IMR-90 (cell line): ENCODE data around the gene COL1A1. TPM values are rescaled to one million over a fixed set of nuclear protein-coding genes. Genes with fewer than 3 reads are reported as not detected.

Source experiments
- ATAC-seq: fragments of 200-7000 bp; cut with Tn5 transposase; 2 replicates; pipeline ENCODE4 v1.9.1; 2020; ENCODE audit warnings: low read depth, mild to moderate bottlenecking, moderate library complexity
- BruUV-seq: library from RNA; stranded (reverse); fragments of 400-500 nt; replicated peaks from 2 replicates; lab custom pipeline; 2021; lab: Mats Ljungman, UMichigan
- CTCF ChIA-PET: fragments of 300-600 bp; formaldehyde crosslinking; extraction: SDS; loops from one replicate; lab custom pipeline; 2021; ENCODE audit warnings: antibody characterized with exemption; lab: Yijun Ruan, JAX
- POLR2A ChIA-PET: fragments of 300-600 bp; sonication (Branson Sonifier 250); formaldehyde crosslinking; loops from one replicate; lab custom pipeline; 2022; ENCODE audit warnings: antibody characterized with exemption; ENCODE audit not compliant: unreplicated experiment; lab: Charles Lee
- DNase-seq: peaks from one replicate; pipeline ENCODE4 v3.0.0; 2013
- H2AFZ ChIP-seq: replicated peaks from 2 replicates; pipeline ENCODE3; 2013; ENCODE audit warnings: low read length, mild to moderate bottlenecking; ENCODE audit not compliant: poor library complexity
- H2AK5ac ChIP-seq: 2 replicates; pipeline ENCODE4 v1.6.1; 2013; ENCODE audit warnings: low read depth, low read length, inconsistent platforms
- H2AK9ac ChIP-seq: replicated peaks from 2 replicates; pipeline ENCODE3; 2013; ENCODE audit warnings: mild to moderate bottlenecking, low read depth, low read length, moderate library complexity; ENCODE audit not compliant: poor library complexity
- H2BK120ac ChIP-seq: 2 replicates; pipeline ENCODE4 v1.6.1; 2013; ENCODE audit warnings: low read depth, low read length, inconsistent platforms
- H2BK15ac ChIP-seq: 3 replicates; pipeline ENCODE4 v1.6.1; 2013; ENCODE audit warnings: low read depth, low read length, inconsistent platforms
- H2BK20ac ChIP-seq: 2 replicates; pipeline ENCODE4 v1.6.1; 2013; ENCODE audit warnings: low read depth, mild to moderate bottlenecking, inconsistent platforms, low read length, moderate library complexity
- H2BK5ac ChIP-seq: 2 replicates; pipeline ENCODE4 v1.6.1; 2013; ENCODE audit warnings: mild to moderate bottlenecking, low read depth, low read length, inconsistent platforms; ENCODE audit not compliant: poor library complexity, severe bottlenecking
- H3K14ac ChIP-seq: replicated peaks from 2 replicates; pipeline ENCODE4 v1.6.1; 2013; ENCODE audit warnings: low read depth, low read length, inconsistent platforms
- H3K18ac ChIP-seq: 2 replicates; pipeline ENCODE4 v1.6.1; 2013; ENCODE audit warnings: low read depth, low read length, control low read depth
- H3K23ac ChIP-seq: 2 replicates; pipeline ENCODE4 v1.6.1; 2013; ENCODE audit warnings: low read depth, low read length, inconsistent platforms
- H3K27ac ChIP-seq: 2 replicates; pipeline ENCODE4 v1.5.1; 2013; ENCODE audit warnings: mild to moderate bottlenecking, control low read depth, low read length; ENCODE audit not compliant: insufficient read depth
- H3K27me3 ChIP-seq: 2 replicates; pipeline ENCODE4 v1.6.1; 2013; ENCODE audit warnings: low read length; ENCODE audit not compliant: control insufficient read depth, insufficient read depth
- H3K36me3 ChIP-seq: 2 replicates; pipeline ENCODE4 v1.6.1; 2013; ENCODE audit warnings: low read length, mixed read lengths; ENCODE audit not compliant: control insufficient read depth, insufficient read depth
- H3K4ac ChIP-seq: 2 replicates; pipeline ENCODE4 v1.6.1; 2013; ENCODE audit warnings: low read depth, low read length, inconsistent platforms
- H3K4me1 ChIP-seq: 2 replicates; pipeline ENCODE4 v1.6.1; 2013; ENCODE audit warnings: low read length, mixed read lengths; ENCODE audit not compliant: control insufficient read depth, insufficient read depth
- H3K4me2 ChIP-seq: 2 replicates; pipeline ENCODE4 v1.6.1; 2013; ENCODE audit warnings: low read depth, mild to moderate bottlenecking, control low read depth, low read length, moderate library complexity
- H3K4me3 ChIP-seq: 2 replicates; pipeline ENCODE4 v1.5.1; 2013; ENCODE audit warnings: low read depth, mild to moderate bottlenecking, control low read depth, low read length, moderate library complexity; ENCODE audit not compliant: insufficient read depth
- H3K56ac ChIP-seq: 2 replicates; pipeline ENCODE4 v1.6.1; 2013; ENCODE audit warnings: low read length, inconsistent platforms; ENCODE audit not compliant: insufficient read depth; ENCODE audit errors: extremely low read depth
- H3K79me1 ChIP-seq, 2 experiments: 2 replicates each; pipeline ENCODE4 v1.6.1; 2013; ENCODE audit warnings: low read length in 2 of 2, inconsistent platforms in 1 of 2, low read depth in 1 of 2
- H3K9ac ChIP-seq: 2 replicates; pipeline ENCODE4 v1.6.1; 2013; ENCODE audit warnings: low read depth, low read length, control low read depth
- H3K9me1 ChIP-seq: 2 replicates; pipeline ENCODE4 v1.6.1; 2013; ENCODE audit warnings: low read length, inconsistent platforms; ENCODE audit not compliant: insufficient read depth
- H3K9me3 ChIP-seq: 2 replicates; pipeline ENCODE4 v1.6.1; 2013; ENCODE audit warnings: low read length; ENCODE audit not compliant: control insufficient read depth, insufficient read depth
- H4K20me1 ChIP-seq: 2 replicates; pipeline ENCODE4 v1.6.1; 2013; ENCODE audit warnings: low read length, inconsistent platforms; ENCODE audit not compliant: insufficient read depth
- H4K5ac ChIP-seq: 2 replicates; pipeline ENCODE4 v1.6.1; 2013; ENCODE audit warnings: mild to moderate bottlenecking, low read depth, low read length, control low read depth
- H4K8ac ChIP-seq, 2 experiments: 2 replicates each; pipeline ENCODE4 v1.6.1; 2013; ENCODE audit warnings: low read depth in 2 of 2, low read length in 2 of 2, control low read depth in 1 of 2, inconsistent platforms in 1 of 2
- H4K91ac ChIP-seq: 2 replicates; pipeline ENCODE4 v1.6.1; 2013; ENCODE audit warnings: low read depth, low read length, inconsistent platforms; ENCODE audit not compliant: insufficient read depth
- BHLHE40 ChIP-seq: fragments of 150-350 bp; IDR thresholded peaks from 2 replicates; pipeline ENCODE4 v1.6.1; 2016; ENCODE audit warnings: mild to moderate bottlenecking, low read depth, low read length
- CEBPB ChIP-seq: IDR thresholded peaks from 2 replicates; pipeline ENCODE4 v1.6.1; 2012; ENCODE audit warnings: low read depth, low read length, improper control_type of control experiment
- CHD1 ChIP-seq: IDR thresholded peaks from 2 replicates; pipeline ENCODE4 v1.6.1; 2012; ENCODE audit warnings: low read depth, low read length, improper control_type of control experiment
- ELK1 ChIP-seq: fragments of 150-350 bp; IDR thresholded peaks from 2 replicates; pipeline ENCODE4 v1.6.1; 2016; ENCODE audit warnings: low read depth, mild to moderate bottlenecking, low read length, moderate library complexity, borderline replicate concordance
- FOS ChIP-seq: fragments of 150-350 bp; IDR thresholded peaks from 2 replicates; pipeline ENCODE4 v1.6.1; 2016; ENCODE audit warnings: low read depth, low read length
- MAFK ChIP-seq: IDR thresholded peaks from 2 replicates; pipeline ENCODE4 v1.6.1; 2012; ENCODE audit warnings: low read depth, low read length, improper control_type of control experiment
- MAZ ChIP-seq: IDR thresholded peaks from 2 replicates; pipeline ENCODE4 v1.6.1; 2012; ENCODE audit warnings: low read depth, mild to moderate bottlenecking, low read length, improper control_type of control experiment, moderate library complexity, borderline replicate concordance
- MXI1 ChIP-seq: IDR thresholded peaks from 2 replicates; pipeline ENCODE4 v1.6.1; 2012; ENCODE audit warnings: low read depth, mild to moderate bottlenecking, low read length, moderate library complexity, borderline replicate concordance
- NFE2L2 ChIP-seq: fragments of 150-350 bp; IDR thresholded peaks from 2 replicates; pipeline ENCODE4 v1.6.1; 2016; ENCODE audit warnings: low read depth, mild to moderate bottlenecking, low read length
- POLR2A ChIP-seq: IDR thresholded peaks from 2 replicates; pipeline ENCODE4 v1.6.1; 2012; ENCODE audit warnings: mild to moderate bottlenecking, low read depth, low read length
- RAD21 ChIP-seq: IDR thresholded peaks from 2 replicates; pipeline ENCODE4 v1.6.1; 2012; ENCODE audit warnings: low read length, improper control_type of control experiment
- RCOR1 ChIP-seq: IDR thresholded peaks from 2 replicates; pipeline ENCODE4 v1.6.1; 2012; ENCODE audit warnings: mild to moderate bottlenecking, low read length, improper control_type of control experiment; ENCODE audit not compliant: insufficient replicate concordance
- RFX5 ChIP-seq: IDR thresholded peaks from 2 replicates; pipeline ENCODE4 v1.8.0; 2012; ENCODE audit warnings: low read depth, mild to moderate bottlenecking, low read length, moderate library complexity
- SMC3 ChIP-seq: fragments of 150-350 bp; IDR thresholded peaks from 2 replicates; pipeline ENCODE4 v1.6.1; 2016; ENCODE audit warnings: low read depth, mild to moderate bottlenecking, antibody characterized with exemption, low read length, moderate library complexity
- WGBS, 2 experiments: methylation state at CpG; one replicate each; pipeline versions ENCODE4 v1.1.5 to v1.1.7; 2013; ENCODE audit warnings: missing lambda C conversion rate in 2 of 2; ENCODE audit not compliant: insufficient read length in 1 of 2; ENCODE audit errors: extremely low coverage in 2 of 2; 5-methylcytosine and 5-hydroxymethylcytosine counted together
- dilution Hi-C: fragments of 300-500 bp; cut with HindIII; formaldehyde crosslinking; loops from one replicate; pipeline ENCODE4 v1.14.3; 2018; ENCODE audit warnings: low sequenced_read_pairs; ENCODE audit not compliant: unreplicated experiment
- in situ Hi-C: fragments of 300-500 bp; cut with MboI; formaldehyde crosslinking; loops from 3 replicates; pipeline ENCODE4 v1.14.3; 2019; ENCODE audit warnings: low sequenced_read_pairs, inconsistent platforms, mixed read lengths
- intact Hi-C: fragments of 100-400 bp; cut with micrococcal nuclease; formaldehyde crosslinking; loops from 2 replicates; pipeline ENCODE4 v1.10.0; 2022
- polyA plus RNA-seq, 3 experiments: library from polyadenylated mRNA; depleted of rRNA; stranded (reverse); fragments of >200 nt; gene quantifications; 2 replicates each; pipeline ENCODE4 v1.2.3, GENCODE V29; 2012; ENCODE audit warnings: low replicate concordance in 1 of 3
- total RNA-seq: library from RNA; depleted of rRNA; stranded (reverse); fragments of >200 nt; gene quantifications from 2 replicates; pipeline ENCODE4 v1.2.3, GENCODE V29; 2012
- TF ChIP-seq, protein P1 (sequence below): fragments of 150-350 bp; IDR thresholded peaks from 2 replicates; pipeline ENCODE4 v1.6.1; 2017; ENCODE audit warnings: mild to moderate bottlenecking, antibody characterized with exemption, low read length, low read depth

The COL1A1 gene
- total and polyA plus RNA-seq, 2 of the 4 experiments (the other 2 are of a cell fraction): 2,180 to 4,350 TPM

DNA sequence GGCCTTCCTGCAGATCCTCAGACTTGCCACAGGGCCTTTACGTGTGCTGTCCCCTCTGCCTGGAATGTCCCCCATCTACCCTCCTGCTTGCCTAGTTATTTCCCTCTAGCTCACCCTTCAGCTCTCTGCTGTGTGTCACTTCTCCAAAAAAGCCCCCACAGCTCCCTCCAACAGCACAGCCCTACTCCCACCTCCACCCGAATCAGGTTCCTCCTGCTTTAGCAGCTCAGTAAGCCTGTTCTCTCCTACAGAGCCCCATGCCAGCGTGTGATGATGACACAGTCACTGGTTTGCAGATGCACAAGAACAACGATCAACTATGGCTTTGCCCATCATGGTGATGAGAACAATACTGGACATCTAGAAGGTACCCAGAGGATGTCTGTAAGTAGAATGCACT, 64.4 kb downstream of the COL1A1 start:
- no peak overlapping the region for H3K18ac ChIP-seq
- no peak overlapping the region for H3K27ac ChIP-seq
- POLR2A ChIA-PET: no interaction called here
- H2AK5ac ChIP-seq: no peak overlapping the region
- no peak overlapping the region for H2BK5ac ChIP-seq
- H3K4me1 ChIP-seq: peaks cover 13% of the 10 kb centered on the region
- H3K4me3 ChIP-seq: no peak overlapping the region
- no peak overlapping the region for H3K4me2 ChIP-seq
- peaks cover 63% of the 10 kb centered on the region for H4K20me1 ChIP-seq
- H3K79me1 ChIP-seq: peaks cover 30 to 77% of the 10 kb centered on the region in 2 experiments
- H3K23ac ChIP-seq: no peak overlapping the region
- H3K14ac ChIP-seq: no peak overlapping the region
- no TSS peak for BruUV-seq
- H3K56ac ChIP-seq: no peak overlapping the region
- no peaks in the 10 kb centered on the region for H3K27me3 ChIP-seq
- H3K9me3 ChIP-seq: no peaks in the 10 kb centered on the region
- 94% methylated on average over 2 of the region's 4 CpGs; no CpG with 5 or more reads in 1 of the 2 experiments for WGBS, 2 experiments
- H2BK120ac ChIP-seq: no peak overlapping the region
- ATAC-seq (no peak), DNase-seq (no peak)
- peaks cover 73% of the 10 kb centered on the region for H3K36me3 ChIP-seq
- H4K5ac ChIP-seq: no peak overlapping the region
- no peak overlapping the region for H2BK20ac ChIP-seq
- no peak for TF ChIP-seq FOS
- TF ChIP-seq MAFK: no peak
- TF ChIP-seq NFE2L2: no peak
- no peak for TF ChIP-seq RAD21
- TF ChIP-seq POLR2A: no peak
- no peak for TF ChIP-seq ELK1
- TF ChIP-seq RFX5: no peak
- no peak for TF ChIP-seq MXI1
- no peak for TF ChIP-seq SMC3
- TF ChIP-seq, protein P1, sequence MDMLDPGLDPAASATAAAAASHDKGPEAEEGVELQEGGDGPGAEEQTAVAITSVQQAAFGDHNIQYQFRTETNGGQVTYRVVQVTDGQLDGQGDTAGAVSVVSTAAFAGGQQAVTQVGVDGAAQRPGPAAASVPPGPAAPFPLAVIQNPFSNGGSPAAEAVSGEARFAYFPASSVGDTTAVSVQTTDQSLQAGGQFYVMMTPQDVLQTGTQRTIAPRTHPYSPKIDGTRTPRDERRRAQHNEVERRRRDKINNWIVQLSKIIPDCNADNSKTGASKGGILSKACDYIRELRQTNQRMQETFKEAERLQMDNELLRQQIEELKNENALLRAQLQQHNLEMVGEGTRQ: no peak
- TF ChIP-seq RCOR1: no peak
- no peak for TF ChIP-seq CEBPB
- TF ChIP-seq BHLHE40: no peak
- no peak for TF ChIP-seq MAZ
- no peak for TF ChIP-seq CHD1
- in situ Hi-C loops (no loop called here), dilution Hi-C loops (no loop called here), intact Hi-C loops (no loop called here)
- no peak overlapping the region for H2AK9ac ChIP-seq
- H3K4ac ChIP-seq: no peak overlapping the region
- H4K91ac ChIP-seq: no peak overlapping the region
- no peak overlapping the region for H2BK15ac ChIP-seq
- H3K9ac ChIP-seq: no peak overlapping the region
- no peak overlapping the region for H2AFZ ChIP-seq
- CTCF ChIA-PET: interaction anchor here (0.9 kb wide), 1 partner anchor 42 kb away, joined by 3 read pairs; no protein-coding TSS in a partner anchor
- peaks cover 4% of the 10 kb centered on the region for H3K9me1 ChIP-seq
- H4K8ac ChIP-seq: no peak overlapping the region
